ENCODE measurements around the gene CRACR2B.

- TF ChIP-seq POLR2AphosphoS5 (IDR thresholded peaks at IDR 0.05) (no peak), CTCF (IDR thresholded peaks at IDR 0.05) (no peak)
Measured at GRCh38 chr11:872799-873198, 45.1 kb downstream of the CRACR2B start.
